Activated naive CD8-positive, alpha-beta T cell (primary cell): Measurements from ENCODE around the gene ADAM11.

Source experiments
- H3K27ac Mint-ChIP-seq: one replicate; pipeline ENCODE4 v1.8.0; 2021; ENCODE audit warnings: mixed read lengths
- H3K27me3 Mint-ChIP-seq: one replicate; pipeline ENCODE4 v1.8.0; 2021; ENCODE audit warnings: mixed read lengths
- H3K36me3 Mint-ChIP-seq: one replicate; pipeline ENCODE4 v1.8.0; 2021; ENCODE audit warnings: mixed read lengths
- H3K4me1 Mint-ChIP-seq: one replicate; pipeline ENCODE4 v1.8.0; 2021; ENCODE audit warnings: low read depth, mixed read lengths
- H3K4me3 Mint-ChIP-seq: one replicate; pipeline ENCODE4 v1.8.0; 2021; ENCODE audit warnings: mild to moderate bottlenecking, mixed read lengths
- H3K9me3 Mint-ChIP-seq: one replicate; pipeline ENCODE4 v1.8.0; 2021; ENCODE audit warnings: low read depth, mixed read lengths

Gene ADAM11

GRCh38 chr17:44777394-44778348, 18.9 kb downstream of the ADAM11 start:
- Mint-ChIP-seq H3K27me3 (peaks cover 2% of the 10 kb centered on the region), H3K27ac (no peak overlapping the region), H3K9me3 (no peaks in the 10 kb centered on the region), H3K4me3 (no peak overlapping the region), H3K36me3 (no peaks in the 10 kb centered on the region), H3K4me1 (peaks cover 8% of the 10 kb centered on the region)

GRCh38 chr17:44778656-44779210, 19.9 kb downstream of the ADAM11 start:
- Mint-ChIP-seq H3K27me3 (no peaks in the 10 kb centered on the region), H3K4me3 (peak overlapping the region; percentile 60)

GRCh38 chr17:44779211-44780025, 20.6 kb downstream of the ADAM11 start:
- Mint-ChIP-seq H3K9me3 (no peaks in the 10 kb centered on the region), H3K4me3 (peak overlapping the region; percentile 60), H3K27me3 (no peaks in the 10 kb centered on the region), H3K36me3 (no peaks in the 10 kb centered on the region), H3K27ac (no peak overlapping the region), H3K4me1 (peaks cover 8% of the 10 kb centered on the region)

More at GRCh38 chr17:44778656-44779210, 19.9 kb downstream of the ADAM11 start:
- no peak overlapping the region for H3K27ac Mint-ChIP-seq
- H3K9me3 Mint-ChIP-seq: no peaks in the 10 kb centered on the region
- peaks cover 8% of the 10 kb centered on the region for H3K4me1 Mint-ChIP-seq
- H3K36me3 Mint-ChIP-seq: no peaks in the 10 kb centered on the region

- no peak overlapping the region for H3K4me3 Mint-ChIP-seq
- H3K4me1 Mint-ChIP-seq: peaks cover 6% of the 10 kb centered on the region
- no peaks in the 10 kb centered on the region for H3K9me3 Mint-ChIP-seq
- no peaks in the 10 kb centered on the region for H3K27me3 Mint-ChIP-seq
- H3K27ac Mint-ChIP-seq: no peak overlapping the region
- no peaks in the 10 kb centered on the region for H3K36me3 Mint-ChIP-seq
Observed at GRCh38 chr17:44780161-44780560, 21.4 kb downstream of the ADAM11 start.

DNA sequence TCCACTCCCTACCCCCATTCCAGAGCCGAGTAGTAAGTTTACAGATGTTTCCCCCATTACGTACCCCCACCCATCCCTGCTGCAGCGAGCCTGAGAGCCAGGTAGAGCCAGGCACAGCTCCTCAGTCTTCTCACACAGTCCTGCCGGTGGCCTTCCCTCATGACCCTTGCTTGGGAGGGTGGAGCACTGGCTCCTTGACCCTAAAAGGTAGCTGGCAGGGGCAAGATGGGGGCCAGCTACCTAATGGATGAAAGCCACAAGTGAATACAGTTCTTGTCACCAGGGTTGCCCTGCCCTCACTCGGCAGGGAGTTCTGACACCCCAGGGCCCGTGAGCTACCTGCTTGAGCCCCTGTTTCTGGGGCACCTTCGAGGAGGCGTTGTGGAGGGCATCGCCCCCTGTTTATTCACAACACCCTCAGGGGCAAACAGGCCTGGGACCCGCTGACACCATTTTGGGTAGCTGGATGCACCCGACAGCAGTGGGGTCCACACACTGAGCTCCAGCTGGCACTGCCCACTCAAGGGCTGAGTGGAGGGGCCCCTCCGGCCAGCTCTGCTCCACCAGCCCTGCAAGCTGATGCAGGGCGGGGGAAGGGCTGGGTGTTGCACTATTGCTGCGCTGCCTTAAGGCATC, 22.2 kb downstream of the ADAM11 start:
- peaks cover 2% of the 10 kb centered on the region for H3K4me1 Mint-ChIP-seq
- no peaks in the 10 kb centered on the region for H3K9me3 Mint-ChIP-seq
- H3K4me3 Mint-ChIP-seq: no peak overlapping the region
- no peaks in the 10 kb centered on the region for H3K27me3 Mint-ChIP-seq
- no peaks in the 10 kb centered on the region for H3K36me3 Mint-ChIP-seq
- no peak overlapping the region for H3K27ac Mint-ChIP-seq

DNA sequence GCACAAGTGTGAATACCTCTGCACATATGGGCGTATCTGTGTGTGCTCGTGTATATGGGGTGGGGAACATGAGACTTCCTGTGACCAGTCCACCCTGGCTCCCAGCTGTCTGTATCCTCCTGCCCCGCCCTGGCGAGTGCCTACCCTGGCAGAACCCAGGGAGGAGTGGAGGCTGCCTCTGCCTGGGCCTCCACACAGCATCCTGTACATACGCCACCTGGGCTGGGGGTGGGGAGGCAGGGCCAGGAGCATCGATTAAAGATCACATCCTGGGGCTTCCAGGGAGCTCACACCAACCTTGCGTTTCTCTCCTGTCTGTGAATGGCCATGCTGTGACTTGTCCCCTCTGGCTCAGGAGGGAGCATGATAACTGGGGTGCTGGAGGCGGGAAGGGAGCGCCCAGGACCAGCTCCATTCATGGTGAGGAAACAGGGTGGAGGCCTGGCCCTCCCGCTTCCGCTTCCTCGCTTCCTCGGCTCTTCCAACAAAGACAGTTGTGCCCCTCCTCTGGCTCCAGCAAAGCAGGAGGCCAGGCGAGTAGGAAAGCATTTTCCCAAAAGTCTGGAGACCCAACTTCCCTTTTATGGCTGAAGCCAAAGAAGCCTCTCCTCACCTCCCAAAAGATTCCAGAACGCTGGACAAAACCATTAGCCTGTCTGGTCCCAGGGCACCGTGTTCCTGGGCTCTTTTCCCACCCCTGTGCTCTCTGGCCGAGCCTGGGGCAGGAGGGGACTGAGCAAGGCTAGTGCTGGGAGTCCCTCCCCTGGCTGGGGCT, 22.9 kb downstream of the ADAM11 start:
- H3K9me3 Mint-ChIP-seq: no peaks in the 10 kb centered on the region
- H3K4me1 Mint-ChIP-seq: no peaks in the 10 kb centered on the region
- H3K27me3 Mint-ChIP-seq: no peaks in the 10 kb centered on the region
- no peak overlapping the region for H3K27ac Mint-ChIP-seq
- no peak overlapping the region for H3K4me3 Mint-ChIP-seq
- no peaks in the 10 kb centered on the region for H3K36me3 Mint-ChIP-seq

- Mint-ChIP-seq H3K27ac (no peak overlapping the region), H3K4me1 (no peaks in the 10 kb centered on the region), H3K4me3 (no peak overlapping the region), H3K36me3 (no peaks in the 10 kb centered on the region), H3K27me3 (no peaks in the 10 kb centered on the region), H3K9me3 (no peaks in the 10 kb centered on the region)
Observed at GRCh38 chr17:44782326-44782850, 23.6 kb downstream of the ADAM11 start.

DNA sequence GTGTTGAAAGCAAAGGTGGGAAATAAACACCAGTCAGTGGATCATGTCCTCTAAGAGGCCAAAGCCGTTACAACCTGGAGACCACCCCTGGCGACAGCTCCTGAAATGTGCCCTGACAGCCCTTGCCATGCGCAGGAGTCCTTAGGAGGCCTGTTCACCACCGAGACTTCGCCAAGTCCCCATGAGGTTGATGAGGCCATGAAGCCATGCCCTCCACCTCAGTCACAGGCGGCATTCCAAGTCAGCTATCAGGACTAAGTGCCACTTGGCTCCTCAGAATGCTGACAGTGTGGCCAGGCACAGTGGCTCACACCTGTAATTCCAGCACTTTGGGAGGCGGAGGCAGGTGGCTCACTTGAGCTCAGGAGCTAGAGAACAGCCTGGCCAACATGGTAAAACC, 27.1 kb downstream of the ADAM11 start:
- Mint-ChIP-seq H3K9me3 (no peaks in the 10 kb centered on the region), H3K27ac (no peak overlapping the region), H3K36me3 (no peaks in the 10 kb centered on the region), H3K4me1 (no peaks in the 10 kb centered on the region), H3K4me3 (no peak overlapping the region), H3K27me3 (no peaks in the 10 kb centered on the region)

GRCh38 chr17:44786551-44787081, 27.8 kb downstream of the ADAM11 start:
- Mint-ChIP-seq H3K27ac (no peak overlapping the region), H3K27me3 (no peaks in the 10 kb centered on the region), H3K9me3 (no peaks in the 10 kb centered on the region), H3K36me3 (no peaks in the 10 kb centered on the region), H3K4me1 (no peaks in the 10 kb centered on the region), H3K4me3 (no peak overlapping the region)

DNA sequence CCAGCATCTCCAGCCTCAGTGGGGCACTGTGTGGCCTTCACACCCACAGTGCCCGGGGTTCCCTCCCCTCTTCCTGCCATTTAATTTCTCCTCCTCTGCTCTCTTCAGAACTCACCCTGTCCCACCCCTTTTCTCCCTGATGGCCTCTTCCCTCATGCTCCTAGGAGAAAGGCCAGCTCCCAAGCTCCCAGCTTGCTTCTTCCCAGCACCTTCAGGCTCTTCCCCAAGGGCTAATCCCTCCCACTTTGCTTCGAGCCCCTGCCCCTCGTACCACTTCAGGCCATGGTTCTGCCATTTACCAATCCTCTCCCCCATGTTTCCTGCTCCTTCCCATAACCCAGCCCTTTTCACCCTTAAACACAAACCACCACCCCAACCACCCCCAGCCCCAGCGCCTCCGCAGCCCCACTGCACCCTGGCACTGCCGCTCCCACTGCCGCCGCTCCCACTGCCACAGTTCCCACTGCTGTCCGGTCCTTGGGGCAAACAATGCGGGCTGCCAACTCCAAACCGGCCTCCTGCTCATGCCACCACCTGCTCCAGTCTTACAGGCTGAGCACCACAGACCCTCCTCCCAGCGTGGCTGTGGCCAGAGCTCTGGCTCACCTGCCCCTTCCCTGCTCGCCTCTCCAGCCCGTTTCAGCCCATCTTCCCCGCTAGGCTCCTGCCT, 28.6 kb downstream of the ADAM11 start:
- no peaks in the 10 kb centered on the region for H3K36me3 Mint-ChIP-seq

GRCh38 chr17:44788139-44788538, 29.4 kb downstream of the ADAM11 start:
- H3K27ac Mint-ChIP-seq: no peak overlapping the region
- no peaks in the 10 kb centered on the region for H3K9me3 Mint-ChIP-seq
- no peaks in the 10 kb centered on the region for H3K4me1 Mint-ChIP-seq
- H3K4me3 Mint-ChIP-seq: no peak overlapping the region
- H3K36me3 Mint-ChIP-seq: no peaks in the 10 kb centered on the region
- no peaks in the 10 kb centered on the region for H3K27me3 Mint-ChIP-seq

More for the DNA sequence above, 28.6 kb downstream of the ADAM11 start:
- no peak overlapping the region for H3K4me3 Mint-ChIP-seq
- no peaks in the 10 kb centered on the region for H3K27me3 Mint-ChIP-seq
- no peaks in the 10 kb centered on the region for H3K4me1 Mint-ChIP-seq
- no peak overlapping the region for H3K27ac Mint-ChIP-seq
- no peaks in the 10 kb centered on the region for H3K9me3 Mint-ChIP-seq

GRCh38 chr17:44792276-44792675, 33.5 kb downstream of the ADAM11 start:
- no peaks in the 10 kb centered on the region for H3K9me3 Mint-ChIP-seq
- H3K4me1 Mint-ChIP-seq: peaks cover 2% of the 10 kb centered on the region
- no peaks in the 10 kb centered on the region for H3K36me3 Mint-ChIP-seq
- no peak overlapping the region for H3K27ac Mint-ChIP-seq
- no peak overlapping the region for H3K4me3 Mint-ChIP-seq
- no peaks in the 10 kb centered on the region for H3K27me3 Mint-ChIP-seq
